ENCODE data around the gene DAB2IP. TPM values are rescaled to one million over a fixed set of nuclear protein-coding genes. Genes with fewer than 3 reads are reported as not detected.

The DAB2IP gene
- polyA plus RNA-seq, 1 donor from 2014 or later, result 17.3 TPM

GRCh38 chr9:121718501-121718900 is 67.1 kb downstream of the DAB2IP start:
- Histone ChIP-seq H2AFZ (ENCODE audit: low read depth, low read length) (no peak overlapping the region), H3K27me3 (ENCODE audit: insufficient read depth, low read depth, low read length) (no peaks in the 10 kb centered on the region), H3K9ac (ENCODE audit: low read length) (no peak overlapping the region), H3K4me3 (ENCODE audit: low read length) (no peak overlapping the region), H3F3A (ENCODE audit: insufficient read depth, low read length, poor library complexity, severe bottlenecking) (no peaks in the 10 kb centered on the region), H3K36me3 (ENCODE audit: insufficient read depth, low read length) (no peaks in the 10 kb centered on the region), H3K4me2 (ENCODE audit: low read length) (no peak overlapping the region), H3K9me2 (ENCODE audit: insufficient read depth, low read length) (no peaks in the 10 kb centered on the region), H4K20me1 (ENCODE audit: insufficient read depth) (peaks cover 4% of the 10 kb centered on the region), H3K79me2 (replicated peaks; ENCODE audit: insufficient read depth, low read length) (peaks cover 52% of the 10 kb centered on the region), H3K9me3 (ENCODE audit: low read length) (no peaks in the 10 kb centered on the region), H3K27ac (ENCODE audit: low read length) (no peak overlapping the region)
- TF ChIP-seq CTCF (IDR thresholded peaks at IDR 0.05; ENCODE audit: poor library complexity, severe bottlenecking) (no peak), EZH2 (IDR thresholded peaks at IDR 0.05; ENCODE audit: borderline replicate concordance, insufficient read depth, low read length, poor library complexity, severe bottlenecking) (no peak)

- Histone ChIP-seq H3K27me3 (ENCODE audit: insufficient read depth, low read depth, low read length) (no peaks in the 10 kb centered on the region), H2AFZ (ENCODE audit: low read depth, low read length) (no peak overlapping the region), H3K36me3 (ENCODE audit: insufficient read depth, low read length) (no peaks in the 10 kb centered on the region), H3K4me2 (ENCODE audit: low read length) (no peak overlapping the region), H3K9me3 (ENCODE audit: low read length) (no peaks in the 10 kb centered on the region), H3F3A (ENCODE audit: insufficient read depth, low read length, poor library complexity, severe bottlenecking) (no peaks in the 10 kb centered on the region), H3K79me2 (replicated peaks; ENCODE audit: insufficient read depth, low read length) (peaks cover 42% of the 10 kb centered on the region), H3K9ac (ENCODE audit: low read length) (no peak overlapping the region), H3K4me3 (ENCODE audit: low read length) (no peak overlapping the region), H3K9me2 (ENCODE audit: insufficient read depth, low read length) (no peaks in the 10 kb centered on the region), H3K27ac (ENCODE audit: low read length) (no peak overlapping the region), H4K20me1 (ENCODE audit: insufficient read depth) (peaks cover 4% of the 10 kb centered on the region)
- TF ChIP-seq RAD21 (conservative IDR thresholded peaks at IDR 0.05) (no peak), SMC3 (conservative IDR thresholded peaks at IDR 0.05; ENCODE audit: poor library complexity) (no peak), REST (IDR thresholded peaks at IDR 0.05; ENCODE audit: borderline replicate concordance) (no peak), EP300 (conservative IDR thresholded peaks at IDR 0.05; ENCODE audit: poor library complexity, severe bottlenecking) (no peak), MXI1 (conservative IDR thresholded peaks at IDR 0.05; ENCODE audit: poor library complexity, severe bottlenecking) (no peak), CTCF (IDR thresholded peaks at IDR 0.05; ENCODE audit: poor library complexity, severe bottlenecking) (no peak), POLR2AphosphoS5 (IDR thresholded peaks at IDR 0.05) (no peak), TAF1 (IDR thresholded peaks at IDR 0.05; ENCODE audit: low read depth) (no peak), EZH2 (IDR thresholded peaks at IDR 0.05; ENCODE audit: borderline replicate concordance, insufficient read depth, low read length, poor library complexity, severe bottlenecking) (no peak)
Measured at GRCh38 chr9:121720311-121721057, 69.0 kb downstream of the DAB2IP start.

Measured in neural cell (in vitro differentiated cells).